CD4-positive, alpha-beta T cell treated with Interferon alpha-2 for 1 hour (primary cell): Measurements from ENCODE around the gene CDR2L.
"Not testable (repeated sequence)": the region's sequence is repeated elsewhere in the genome, so short reads cannot be mapped to it uniquely, and the experiment has no call there.

ENCODE experiments used
- DNase-seq, 2 donors: peaks; one replicate each; pipeline ENCODE4 v3.0.0-alpha.2; 2020 to 2022

CDR2L gene

GRCh38 chr17:75011401-75012095 is 24.1 kb downstream of the CDR2L start:
- no peak for DNase-seq

DNA sequence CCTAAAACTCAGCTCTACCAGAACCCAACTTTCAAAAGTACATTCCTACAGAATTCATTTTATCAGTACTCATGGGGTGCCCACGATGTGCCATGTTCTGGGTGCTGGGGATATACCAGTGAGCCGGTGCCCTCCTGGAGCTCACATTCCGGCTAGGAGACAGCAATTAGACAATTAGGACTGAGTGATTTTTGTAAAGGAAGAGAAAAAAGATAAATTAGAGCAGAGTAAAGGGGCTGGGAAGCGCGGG is 24.6 kb downstream of the CDR2L start:
- DNase-seq: peak in 1 of 2 donors; percentile 3

GRCh38 chr17:75012346-75013091 is 25.1 kb downstream of the CDR2L start, which contains the start of gene MRPL58:
Gene MRPL58, plus strand, starts transcription at chr17:75012670. Its CDS starts 17 bp downstream, at chr17:75012687.
- DNase-seq: peak; percentile 78 to 85

DNA sequence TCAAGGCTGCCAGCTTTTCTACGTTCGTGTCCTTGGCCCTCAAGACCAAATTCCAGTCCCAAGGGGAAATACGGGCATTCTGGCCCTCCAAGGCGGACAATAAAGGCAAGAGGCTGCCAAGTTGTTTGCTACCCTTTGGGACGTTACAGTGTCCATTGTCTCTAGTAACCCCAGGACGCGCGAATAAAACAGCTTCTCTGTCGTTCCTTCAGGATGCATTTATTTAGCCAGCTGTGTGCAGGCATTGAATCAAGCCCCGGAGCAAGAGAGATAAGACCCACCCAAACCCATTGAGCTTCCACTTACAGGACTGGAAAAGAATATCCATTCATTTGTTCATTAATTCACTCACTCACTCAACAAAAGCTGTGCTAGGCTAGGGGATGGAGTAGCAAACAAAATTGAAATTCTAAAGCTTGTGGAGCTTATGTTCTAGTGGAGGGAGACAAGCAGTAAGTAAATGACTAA is 25.7 kb downstream of the CDR2L start:
- no peak for DNase-seq

GRCh38 chr17:75019146-75019545 is 31.7 kb downstream of the CDR2L start:
- no peak for DNase-seq

- DNase-seq: no peak
Observed at GRCh38 chr17:75019710-75020109, 32.3 kb downstream of the CDR2L start.

GRCh38 chr17:75020331-75021110 is 33.1 kb downstream of the CDR2L start:
- DNase-seq: no peak

- peak; percentile 29 to 54 for DNase-seq
Observed at GRCh38 chr17:75024686-75025397, 37.4 kb downstream of the CDR2L start.

GRCh38 chr17:75025398-75025734 is 37.9 kb downstream of the CDR2L start:
- DNase-seq: not testable (repeated sequence)

GRCh38 chr17:75026650-75027049 is 39.2 kb downstream of the CDR2L start:
- not testable (repeated sequence) for DNase-seq

DNA sequence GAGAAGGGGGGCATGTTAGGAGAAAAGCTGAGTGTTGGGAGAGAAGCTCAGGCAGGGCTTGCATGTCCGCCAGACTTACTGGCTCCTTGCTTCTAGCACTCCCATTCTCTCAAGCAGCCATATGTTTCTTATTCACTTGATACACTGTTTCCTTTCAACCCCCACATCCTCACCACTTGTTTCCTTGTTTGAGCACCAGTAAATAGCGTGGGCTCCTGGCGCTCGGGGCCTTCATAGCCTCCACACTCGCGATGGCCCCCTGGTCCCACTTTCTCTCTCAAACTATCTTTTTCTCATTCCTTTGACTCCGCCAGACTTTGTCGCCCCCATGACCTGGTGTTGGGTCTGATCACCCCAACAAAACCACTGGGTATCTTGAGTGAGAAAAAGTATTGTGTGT is 42.7 kb downstream of the CDR2L start:
- no peak for DNase-seq

DNA sequence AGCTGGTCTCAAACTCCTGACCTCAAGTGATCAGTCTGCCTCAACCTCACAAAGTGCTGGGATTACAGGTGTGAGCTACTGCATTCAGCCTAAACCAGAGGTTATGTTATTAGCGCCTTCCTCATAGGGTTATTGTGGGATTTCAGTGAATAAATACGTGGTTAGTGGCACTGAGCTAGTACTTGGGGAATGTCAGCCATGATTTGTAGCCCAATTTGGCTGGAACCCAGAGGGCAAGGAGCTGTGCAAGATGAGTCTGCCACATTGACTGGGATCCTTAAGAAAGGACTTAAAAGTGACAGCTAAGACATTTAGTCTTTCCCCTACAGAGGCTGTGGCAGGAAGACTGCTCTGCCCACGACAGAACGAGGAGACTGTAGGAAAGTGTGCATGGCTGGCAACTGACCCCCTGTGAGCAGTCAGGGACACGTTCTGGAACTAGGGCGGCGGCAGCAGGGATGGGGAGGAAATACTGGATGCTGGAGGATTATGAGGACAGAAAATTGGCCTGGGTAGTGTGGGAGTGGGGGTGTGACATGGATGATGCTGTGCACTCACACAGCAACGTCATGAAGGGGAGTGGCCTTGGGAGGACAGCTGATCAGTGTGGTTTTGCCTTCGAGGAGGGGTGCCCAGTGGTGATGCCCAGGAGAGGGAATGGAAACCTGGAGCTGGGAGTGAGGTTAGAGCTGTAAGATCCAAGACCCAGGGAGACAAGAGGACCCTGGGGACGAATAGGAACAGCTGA is 44.7 kb downstream of the CDR2L start:
- peak; percentile 65 to 76 for DNase-seq

GRCh38 chr17:75032720-75033280 is 45.4 kb downstream of the CDR2L start:
- peak in 1 of 2 donors; percentile 36 for DNase-seq

- peak; percentile 88 to 92 for DNase-seq
Observed at GRCh38 chr17:75033346-75034235, 46.2 kb downstream of the CDR2L start.

DNA sequence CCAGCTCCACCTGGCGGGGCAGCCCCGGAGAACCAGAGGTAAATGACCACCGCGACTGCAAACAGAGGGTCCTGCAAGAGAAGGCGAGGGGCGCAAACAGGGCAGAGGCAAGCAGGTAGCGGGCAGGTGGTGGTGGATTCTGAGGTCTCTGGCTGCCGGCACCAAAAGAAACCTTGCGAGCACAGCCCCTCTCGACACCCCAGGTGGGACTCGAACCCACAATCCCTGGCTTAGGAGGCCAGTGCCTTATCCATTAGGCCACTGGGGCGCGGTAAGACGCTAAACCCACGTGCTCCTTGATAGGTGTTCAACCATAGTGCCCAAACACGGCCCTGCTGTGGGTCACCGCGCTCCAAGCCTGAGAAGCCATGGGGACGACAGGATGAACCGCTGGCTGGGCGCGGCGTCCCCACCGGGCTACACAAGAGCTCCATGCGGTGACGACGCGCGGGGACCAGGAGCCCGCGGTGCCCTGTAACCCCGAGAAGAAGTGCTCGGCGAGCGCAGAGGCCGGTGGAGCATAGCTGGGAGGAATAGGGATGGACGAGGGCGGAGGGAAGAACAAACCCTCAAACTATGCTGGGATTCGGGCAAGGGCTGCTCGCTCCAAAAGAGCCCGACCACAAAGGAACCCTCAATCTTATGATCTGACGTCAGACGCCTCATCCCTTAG is 46.9 kb downstream of the CDR2L start:
- DNase-seq: peak; percentile 87 to 88

DNA sequence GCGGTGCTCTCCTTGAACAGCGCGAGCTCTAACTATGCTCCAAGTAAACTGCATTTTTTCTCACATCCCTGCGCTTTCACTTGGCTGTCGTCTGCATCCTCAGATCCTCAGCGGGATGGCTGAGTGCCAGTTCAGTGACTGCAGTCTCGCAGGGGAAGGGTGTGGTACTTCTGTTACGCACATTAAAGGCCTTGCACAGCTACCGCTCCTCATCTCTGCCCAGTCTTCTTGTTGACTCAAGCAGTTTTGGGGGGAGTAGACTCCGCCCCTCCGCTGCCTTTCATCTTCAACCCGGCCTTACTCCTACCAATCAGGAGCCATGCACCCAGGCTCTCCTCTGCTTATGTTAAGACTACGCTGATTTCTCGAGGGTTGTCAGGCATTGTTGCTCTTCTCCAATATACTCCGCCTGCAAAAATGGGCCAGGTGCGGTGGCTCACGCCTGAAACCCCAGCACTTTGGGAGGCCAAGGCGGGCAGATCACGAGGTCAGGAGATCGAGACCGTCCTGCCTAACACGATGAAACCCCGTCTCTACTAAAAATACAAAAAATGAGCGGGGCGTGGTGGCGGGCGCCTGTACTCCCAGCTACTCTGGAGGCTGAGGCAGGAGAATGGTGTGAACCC is 49.3 kb downstream of the CDR2L start:
- peak; percentile 92 to 95 for DNase-seq

- no peak for DNase-seq
Observed at GRCh38 chr17:75039238-75039637, 51.8 kb downstream of the CDR2L start.

GRCh38 chr17:75041656-75042280 is 54.3 kb downstream of the CDR2L start:
- no peak for DNase-seq

GRCh38 chr17:75043789-75044188 is 56.4 kb downstream of the CDR2L start:
- DNase-seq: not testable (repeated sequence)
